Left lung (tissue), 10 donors: ENCODE measurements around the gene PTPN13. TPM values are rescaled to one million over a fixed set of nuclear protein-coding genes. Genes with fewer than 3 reads are reported as not detected.

Source experiments
- ATAC-seq: fragments of 200-7000 bp; cut with Tn5 transposase; one replicate; pipeline ENCODE4 v1.9.1; 2020; ENCODE audit warnings: moderate library complexity
- DNase-seq, 4 donors: peaks; one replicate each; pipeline ENCODE4 v3.0.0-alpha.2; 2013 to 2020
- H3K27ac ChIP-seq, 2 donors: fragments of 200-600 bp; sonication (generic) in 1 of 2; one replicate each; pipeline versions ENCODE4 v1.5.0 to v1.8.0; 2020 to 2021
- H3K27me3 ChIP-seq, 2 donors: fragments of 200-600 bp; sonication (generic) in 1 of 2; one replicate each; pipeline versions ENCODE4 v1.5.0 to v1.8.0; 2020 to 2021
- H3K36me3 ChIP-seq, 2 donors: fragments of 200-600 bp; sonication (generic) in 1 of 2; one replicate each; pipeline versions ENCODE4 v1.5.0 to v1.8.0; 2020 to 2021
- H3K4me1 ChIP-seq, 2 donors: fragments of 200-600 bp; one replicate each; pipeline ENCODE4 v1.8.0; 2021
- H3K4me3 ChIP-seq, 2 donors: fragments of 200-600 bp; sonication (generic) in 1 of 2; one replicate each; pipeline versions ENCODE4 v1.5.0 to v1.8.0; 2020 to 2021; ENCODE audit warnings: mild to moderate bottlenecking in 1 of 2
- H3K9me3 ChIP-seq, 2 donors: fragments of 200-600 bp; sonication (generic) in 1 of 2; one replicate each; pipeline versions ENCODE4 v1.5.0 to v1.8.0; 2020 to 2021
- intact Hi-C, 2 donors: fragments of 100-400 bp; cut with DNase I; formaldehyde crosslinking; loops; one replicate each; pipeline versions ENCODE4 v1.11.2 to v1.14.2; 2022
- polyA plus RNA-seq, 6 donors: library from polyadenylated mRNA; unstranded; fragments of 120-200 nt; gene quantifications; one replicate each; pipeline ENCODE4 v1.2.1, GENCODE V29; 2013; ENCODE audit not compliant: insufficient read length in 6 of 6
- total RNA-seq, 2 donors: library from RNA; stranded (reverse); fragmentation: NEBNext Ultra II Directional; extraction: Animal tissue kit (Norgen Biotek cat#: 25700); gene quantifications; one replicate each; pipeline ENCODE4 v1.2.1, GENCODE V29; 2021
- TF ChIP-seq, protein P1 (sequence below), 2 donors: fragments of 200-600 bp; sonication (generic) in 1 of 2; IDR thresholded peaks; one replicate each; pipeline versions ENCODE4 v1.5.0 to v1.8.0; 2021; ENCODE audit warnings: antibody characterized with exemption in 2 of 2
- donor health status: DM: no; HTN: yes; CAD: no.
- donor health status: DM: no; HTN: no; CAD: no.

Gene PTPN13
- total and polyA plus RNA-seq, 8 donors: 59.0 to 159 (median 95.6) TPM

DNA sequence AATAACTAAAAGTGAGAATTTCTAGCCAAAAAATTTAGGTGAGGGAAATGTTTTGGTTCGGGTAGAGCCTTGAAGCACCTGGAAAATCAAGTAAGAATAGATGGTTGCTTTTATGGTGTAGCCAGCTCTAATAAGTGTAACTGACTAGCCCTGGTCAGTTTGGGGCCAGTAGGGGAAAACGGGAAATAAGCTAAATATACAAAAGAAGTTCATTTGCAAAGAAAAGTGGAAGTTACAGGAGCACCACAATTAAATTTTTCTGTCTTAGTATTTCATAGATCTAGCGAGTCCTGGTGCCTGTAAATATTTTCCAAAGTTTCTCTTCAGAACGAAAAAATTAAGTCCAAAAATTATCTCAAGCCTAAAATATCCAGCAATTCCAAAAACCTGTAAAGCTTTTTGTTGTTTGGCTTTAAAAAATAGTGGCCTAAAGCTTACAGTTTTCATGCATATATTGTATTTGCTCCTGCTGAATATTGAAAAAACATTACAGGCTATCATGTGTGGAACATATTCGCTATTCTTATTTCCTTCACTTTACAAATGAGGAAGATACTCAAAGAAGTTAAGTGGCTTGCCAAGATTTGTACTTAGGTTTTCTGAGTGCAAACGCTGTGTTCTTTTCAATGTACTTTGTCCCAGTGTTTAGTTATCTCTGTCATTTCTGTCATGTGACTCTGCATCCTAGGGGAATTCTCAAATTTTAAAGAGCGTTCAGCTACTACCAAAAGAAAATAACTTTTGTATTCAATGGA lies 7.3 kb upstream of the PTPN13 start:
- DNase-seq: no peak
- H3K9me3 ChIP-seq: no peaks in the 10 kb centered on the region
- H3K36me3 ChIP-seq: no peaks in the 10 kb centered on the region
- H3K4me1 ChIP-seq: peaks cover 3 to 19% of the 10 kb centered on the region in 2 donors
- no peaks in the 10 kb centered on the region for H3K27me3 ChIP-seq
- intact Hi-C loops: no loop called here
- H3K27ac ChIP-seq: peak overlapping the region; percentile 3 to 39
- no peak overlapping the region for H3K4me3 ChIP-seq
- peak; percentile 59 for ATAC-seq
- TF ChIP-seq, protein P1, sequence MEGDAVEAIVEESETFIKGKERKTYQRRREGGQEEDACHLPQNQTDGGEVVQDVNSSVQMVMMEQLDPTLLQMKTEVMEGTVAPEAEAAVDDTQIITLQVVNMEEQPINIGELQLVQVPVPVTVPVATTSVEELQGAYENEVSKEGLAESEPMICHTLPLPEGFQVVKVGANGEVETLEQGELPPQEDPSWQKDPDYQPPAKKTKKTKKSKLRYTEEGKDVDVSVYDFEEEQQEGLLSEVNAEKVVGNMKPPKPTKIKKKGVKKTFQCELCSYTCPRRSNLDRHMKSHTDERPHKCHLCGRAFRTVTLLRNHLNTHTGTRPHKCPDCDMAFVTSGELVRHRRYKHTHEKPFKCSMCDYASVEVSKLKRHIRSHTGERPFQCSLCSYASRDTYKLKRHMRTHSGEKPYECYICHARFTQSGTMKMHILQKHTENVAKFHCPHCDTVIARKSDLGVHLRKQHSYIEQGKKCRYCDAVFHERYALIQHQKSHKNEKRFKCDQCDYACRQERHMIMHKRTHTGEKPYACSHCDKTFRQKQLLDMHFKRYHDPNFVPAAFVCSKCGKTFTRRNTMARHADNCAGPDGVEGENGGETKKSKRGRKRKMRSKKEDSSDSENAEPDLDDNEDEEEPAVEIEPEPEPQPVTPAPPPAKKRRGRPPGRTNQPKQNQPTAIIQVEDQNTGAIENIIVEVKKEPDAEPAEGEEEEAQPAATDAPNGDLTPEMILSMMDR (IDR thresholded peaks at IDR 0.05): no peak

GRCh38 chr4:86587381-86588140 lies 6.6 kb upstream of the PTPN13 start:
- Histone ChIP-seq H3K4me1 (peaks cover 0 to 19% of the 10 kb centered on the region in 2 donors), H3K9me3 (no peaks in the 10 kb centered on the region), H3K4me3 (no peak overlapping the region), H3K36me3 (no peaks in the 10 kb centered on the region), H3K27me3 (no peaks in the 10 kb centered on the region), H3K27ac (peak overlapping the region in 1 of 2 donors; percentile 21)
- no peak for DNase-seq
- TF ChIP-seq, protein P1 (IDR thresholded peaks at IDR 0.05): no peak
- intact Hi-C loops: no loop called here
- ATAC-seq: peak; percentile 40

- intact Hi-C loops: no loop called here
Observed at GRCh38 chr4:86592553-86593249, 1.4 kb upstream of the PTPN13 start.

GRCh38 chr4:86594559-86595425 lies 677 bp downstream of the PTPN13 start:
- ATAC-seq: peak; percentile 29
- intact Hi-C loops: no loop called here
- peak overlapping the region; percentile 58 to 62 for H3K4me3 ChIP-seq
- H3K4me1 ChIP-seq: peaks cover 0 to 15% of the 10 kb centered on the region in 2 donors
- H3K9me3 ChIP-seq: no peaks in the 10 kb centered on the region
- no peaks in the 10 kb centered on the region for H3K36me3 ChIP-seq
- peak overlapping the region; percentile 86 to 89 for H3K27ac ChIP-seq
- TF ChIP-seq, protein P1 (IDR thresholded peaks at IDR 0.05): no peak
- peak; percentile 37 to 88 (median 58) for DNase-seq
- peaks cover 0 to 43% of the 10 kb centered on the region in 2 donors for H3K27me3 ChIP-seq

More at GRCh38 chr4:86592553-86593249, 1.4 kb upstream of the PTPN13 start:
- peaks cover 0 to 43% of the 10 kb centered on the region in 2 donors for H3K27me3 ChIP-seq
- no peaks in the 10 kb centered on the region for H3K9me3 ChIP-seq
- TF ChIP-seq, protein P1 (IDR thresholded peaks at IDR 0.05): no peak
- DNase-seq (no peak), ATAC-seq (no peak)
- peaks cover 0 to 15% of the 10 kb centered on the region in 2 donors for H3K4me1 ChIP-seq
- H3K36me3 ChIP-seq: no peaks in the 10 kb centered on the region
- peak overlapping the region; percentile 71 to 86 for H3K27ac ChIP-seq
- peak overlapping the region; percentile 58 to 62 for H3K4me3 ChIP-seq
